Frontal cortex (tissue), 4 donors: ENCODE data around the gene KDR. TPM values are rescaled to one million over a fixed set of nuclear protein-coding genes. Genes with fewer than 3 reads are reported as not detected.

Experiments used
- DNase-seq, 2 donors: peaks; one replicate each; pipeline ENCODE4 v3.0.0; 2012; ENCODE audit warnings: low spot score in 2 of 2
- FAIRE-seq: peaks from 2 replicates; lab custom pipeline; 2012; peaks lifted over from hg19 to GRCh38; lab: Jason Lieb, UNC
- total RNA-seq: library from RNA; depleted of rRNA; stranded (reverse); fragments of >200 nt; gene quantifications from one replicate; pipeline ENCODE4 v1.2.3, GENCODE V29; 2014
- donor health status: control.
- donor health status: control.
- donor health status: control.

Gene KDR
- total RNA-seq, 1 donor from 2014 or later, result 11.0 TPM

GRCh38 chr4:55124322-55125076 is 896 bp downstream of the KDR start:
- DNase-seq, result no peak
- FAIRE-seq, result no peak

DNA sequence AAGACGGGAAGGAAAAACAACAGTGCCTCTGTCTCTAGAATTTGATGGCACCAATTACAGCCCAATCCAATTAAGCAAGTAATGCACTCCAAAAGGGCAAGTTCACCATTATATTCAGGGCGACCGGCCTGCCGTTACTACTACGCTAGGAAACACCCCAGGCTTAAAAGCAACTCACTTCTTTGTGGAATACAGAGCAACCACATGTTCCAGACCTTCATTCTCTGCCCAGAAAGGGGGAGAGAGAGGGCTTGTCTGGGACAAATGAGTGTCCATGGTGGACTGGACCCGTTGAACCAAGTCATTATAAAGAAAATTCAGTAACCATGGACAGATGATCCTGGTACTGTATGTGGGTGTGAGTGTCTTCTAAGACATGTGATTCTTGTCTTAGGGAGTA is 1.6 kb downstream of the KDR start:
- FAIRE-seq (no peak), DNase-seq (no peak)

DNA sequence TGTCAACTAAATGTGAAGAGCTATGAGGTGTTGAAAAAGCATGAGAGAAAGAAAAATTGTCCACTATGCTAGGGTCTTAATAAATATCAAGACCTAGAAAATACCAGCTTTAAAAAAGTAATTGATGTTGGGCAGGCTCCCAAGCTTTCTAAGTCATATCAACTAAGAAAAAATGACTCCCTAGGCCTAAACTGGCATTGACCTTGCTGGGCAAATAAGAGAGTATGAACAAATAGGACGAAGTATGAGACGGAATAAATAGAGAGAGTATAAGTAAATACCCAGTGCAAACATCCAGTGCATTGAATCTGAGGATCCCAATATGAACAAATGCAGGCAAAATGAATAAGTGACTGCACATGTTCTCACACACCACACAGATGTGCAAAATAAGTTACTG is 3.2 kb downstream of the KDR start:
- no peak for DNase-seq
- FAIRE-seq, result no peak

- FAIRE-seq, result no peak
- DNase-seq, result no peak
These were observed 4.1 kb downstream of the KDR start for GRCh38 chr4:55121246-55121645.

DNA sequence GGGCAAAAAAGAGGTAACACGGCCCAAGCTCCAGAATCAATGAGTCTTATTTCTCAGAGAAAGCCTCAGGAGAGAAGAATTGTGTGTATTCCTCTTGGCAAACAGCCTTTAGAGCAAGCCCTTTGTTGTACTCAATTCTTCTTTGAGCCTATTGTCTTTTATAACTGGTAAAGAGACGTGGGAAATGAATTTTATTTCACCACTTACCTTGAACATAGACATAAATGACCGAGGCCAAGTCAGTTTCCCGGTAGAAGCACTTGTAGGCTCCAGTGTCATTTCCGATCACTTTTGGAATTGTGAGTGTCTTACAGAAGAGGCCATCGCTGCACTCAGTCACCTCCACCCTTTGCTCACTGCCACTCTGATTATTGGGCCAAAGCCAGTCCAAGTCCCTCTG is 7.0 kb downstream of the KDR start:
- FAIRE-seq, result no peak
- no peak for DNase-seq

DNA sequence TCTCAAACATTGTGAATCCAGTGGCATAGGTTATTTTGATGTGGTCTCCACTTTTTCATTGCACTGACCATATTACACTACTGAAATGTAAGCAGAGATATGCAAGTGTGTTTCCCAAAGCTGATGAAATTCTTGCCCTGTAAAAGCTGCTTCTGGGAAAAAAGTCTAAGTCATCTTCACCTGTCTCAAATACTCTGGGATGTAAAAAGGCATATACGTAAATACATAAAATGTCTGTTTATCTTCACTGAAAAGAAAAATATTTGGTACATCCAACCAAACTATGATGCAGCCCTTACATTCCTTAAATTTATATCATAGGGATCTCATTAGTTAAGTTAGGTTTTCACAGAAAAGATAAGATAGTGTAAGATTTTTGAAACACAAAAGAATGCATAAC is 7.9 kb downstream of the KDR start:
- DNase-seq (no peak), FAIRE-seq (no peak)

GRCh38 chr4:55116450-55116849 is 8.9 kb downstream of the KDR start:
- no peak for FAIRE-seq
- DNase-seq, result no peak

GRCh38 chr4:55111601-55112000 is 13.8 kb downstream of the KDR start:
- FAIRE-seq (no peak), DNase-seq (no peak)

DNA sequence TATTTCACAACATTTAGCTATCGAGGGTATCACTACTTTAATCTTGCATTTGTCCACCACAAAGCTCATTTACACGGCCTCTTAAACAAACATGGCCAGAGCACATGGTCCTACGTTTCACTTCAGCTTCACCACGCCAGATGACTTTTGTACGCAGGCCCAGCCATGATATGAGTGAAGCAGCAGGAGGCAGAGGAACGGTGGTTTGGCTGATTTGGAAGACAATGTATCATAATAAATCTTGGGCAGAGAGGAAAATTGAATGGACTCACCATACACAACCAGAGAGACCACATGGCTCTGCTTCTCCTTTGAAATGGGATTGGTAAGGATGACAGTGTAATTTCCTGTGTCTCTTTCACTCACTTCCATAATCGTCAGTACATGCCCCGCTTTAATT is 15.3 kb downstream of the KDR start:
- no peak for DNase-seq
- FAIRE-seq, result no peak

DNA sequence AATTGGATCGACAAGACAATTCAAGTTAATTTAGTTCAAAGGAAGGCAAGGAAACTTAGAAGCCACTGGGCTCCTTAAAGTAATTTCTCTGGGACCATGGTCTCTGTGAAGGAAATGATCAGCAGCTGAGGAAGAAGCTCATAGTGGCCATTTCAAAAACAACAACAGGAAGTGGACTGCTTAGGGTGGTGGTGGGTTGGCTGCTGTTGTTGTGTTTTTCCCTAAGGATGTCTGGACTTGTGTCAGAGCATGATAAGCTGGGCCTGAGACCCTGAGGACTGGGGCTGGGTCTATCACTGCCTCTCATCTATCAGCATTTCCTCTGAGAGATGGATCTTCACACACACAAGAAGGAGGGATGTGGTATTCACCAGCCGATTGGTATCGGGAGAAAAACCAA is 18.3 kb downstream of the KDR start:
- DNase-seq, result no peak
- FAIRE-seq, result no peak

DNA sequence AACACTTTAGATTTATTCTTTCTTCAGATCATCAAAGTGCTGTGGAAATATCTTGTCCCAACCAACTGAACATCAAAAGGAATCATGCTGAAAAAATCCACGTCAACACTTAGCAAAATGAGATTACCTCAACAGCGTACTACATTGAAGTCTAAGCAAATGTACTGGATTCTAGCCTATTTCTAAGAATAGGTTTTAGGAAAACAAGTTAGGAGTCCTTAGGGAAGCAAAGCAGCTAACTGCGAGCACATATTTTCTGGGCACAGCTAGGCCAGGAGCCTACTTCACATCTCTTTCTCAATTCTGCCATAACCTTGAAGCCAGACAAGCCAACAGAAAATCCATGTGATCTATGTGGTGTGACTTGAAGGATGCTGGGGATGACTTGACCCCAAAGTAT is 22.2 kb downstream of the KDR start:
- no peak for FAIRE-seq
- DNase-seq, result no peak

- no peak for DNase-seq
- FAIRE-seq, result no peak
These were observed 25.6 kb downstream of the KDR start for GRCh38 chr4:55099816-55100215.

- FAIRE-seq (no peak), DNase-seq (no peak)
These were observed 26.8 kb downstream of the KDR start for GRCh38 chr4:55098456-55099204.

DNA sequence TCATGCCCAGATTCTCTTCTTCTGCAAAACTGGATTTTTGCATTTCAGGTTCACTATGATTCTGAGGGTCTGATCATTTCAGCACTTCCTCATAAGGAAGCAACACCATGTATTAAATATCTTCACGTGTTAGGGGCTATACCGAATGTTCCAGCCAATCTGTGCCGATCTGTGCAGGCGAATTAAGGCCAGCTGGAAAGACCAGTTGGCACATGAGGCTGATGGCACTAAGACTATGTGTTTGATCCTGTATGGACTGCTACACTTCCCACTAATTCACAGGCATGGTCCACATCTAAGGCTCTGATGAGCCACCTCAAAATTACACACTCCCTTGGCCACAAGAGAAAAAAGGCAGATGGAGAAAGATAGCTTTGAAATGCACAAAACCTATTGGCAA is 28.8 kb downstream of the KDR start:
- DNase-seq (no peak), FAIRE-seq (no peak)

GRCh38 chr4:55096045-55096444 is 29.4 kb downstream of the KDR start:
- DNase-seq, result no peak
- FAIRE-seq, result no peak

DNA sequence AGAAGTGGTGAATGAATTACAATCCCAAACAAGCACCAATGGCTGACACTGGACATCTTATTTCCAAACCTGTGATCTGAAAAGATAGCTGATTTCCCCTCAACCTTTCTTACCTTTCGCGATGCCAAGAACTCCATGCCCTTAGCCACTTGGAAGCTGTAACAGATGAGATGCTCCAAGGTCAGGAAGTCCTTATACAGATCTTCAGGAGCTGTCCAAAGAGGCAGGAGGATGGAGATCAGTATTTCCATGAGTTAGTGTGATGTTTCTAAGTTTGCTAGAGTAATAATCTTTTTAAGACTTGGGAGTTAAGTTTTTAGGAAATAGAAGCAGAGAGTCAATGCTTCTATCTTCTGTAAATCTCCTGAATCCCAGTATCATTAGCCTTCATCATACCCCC is 32.9 kb downstream of the KDR start:
- DNase-seq (no peak), FAIRE-seq (no peak)

- DNase-seq (no peak), FAIRE-seq (no peak)
These were observed 35.5 kb downstream of the KDR start for GRCh38 chr4:55089916-55090315.

- no peak for DNase-seq
- no peak for FAIRE-seq
These were observed 37.5 kb downstream of the KDR start for GRCh38 chr4:55087913-55088260.

DNA sequence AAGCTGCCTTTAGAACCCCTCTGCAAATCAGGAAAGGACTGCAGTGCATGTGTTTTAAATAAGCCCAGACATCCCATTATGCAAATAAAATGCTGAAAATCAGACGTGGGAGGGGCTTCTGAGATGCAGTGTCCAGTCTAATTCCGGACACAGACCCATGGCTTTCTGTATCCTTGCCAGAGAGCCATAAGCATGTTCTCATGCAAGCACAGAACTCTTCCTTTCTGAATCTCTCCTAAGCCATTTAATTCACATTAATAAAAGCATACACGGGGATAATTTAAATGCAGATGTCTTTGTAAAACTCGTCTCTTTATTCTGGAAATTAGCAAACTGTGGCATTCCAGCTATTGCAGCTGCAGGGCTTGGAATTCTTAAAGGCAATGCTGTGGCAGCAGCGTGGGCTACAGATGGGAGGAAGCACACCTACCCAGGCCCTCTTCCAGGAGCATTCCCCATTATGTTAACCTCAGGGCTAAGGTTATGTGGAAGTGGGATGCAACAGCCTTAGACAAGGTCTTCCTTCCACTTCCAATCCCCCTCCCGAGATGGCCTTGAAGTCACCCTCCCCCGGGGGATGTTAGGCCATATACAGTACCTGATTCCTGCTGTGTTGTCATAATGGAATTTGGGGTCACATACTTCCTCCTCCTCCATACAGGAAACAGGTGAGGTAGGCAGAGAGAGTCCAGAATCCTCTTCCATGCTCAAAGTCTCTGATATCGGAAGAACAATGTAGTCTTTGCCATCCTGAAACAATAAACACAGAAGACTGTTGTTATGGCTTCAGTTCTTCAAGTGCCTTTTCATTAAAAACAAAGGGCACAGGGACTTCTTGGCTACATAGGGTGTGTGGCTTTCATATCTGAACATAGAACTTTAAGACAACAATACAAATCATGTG is 38.1 kb downstream of the KDR start:
- FAIRE-seq (no peak), DNase-seq (no peak)

- no peak for FAIRE-seq
- no peak for DNase-seq
These were observed 38.8 kb downstream of the KDR start for GRCh38 chr4:55086578-55086977.

DNA sequence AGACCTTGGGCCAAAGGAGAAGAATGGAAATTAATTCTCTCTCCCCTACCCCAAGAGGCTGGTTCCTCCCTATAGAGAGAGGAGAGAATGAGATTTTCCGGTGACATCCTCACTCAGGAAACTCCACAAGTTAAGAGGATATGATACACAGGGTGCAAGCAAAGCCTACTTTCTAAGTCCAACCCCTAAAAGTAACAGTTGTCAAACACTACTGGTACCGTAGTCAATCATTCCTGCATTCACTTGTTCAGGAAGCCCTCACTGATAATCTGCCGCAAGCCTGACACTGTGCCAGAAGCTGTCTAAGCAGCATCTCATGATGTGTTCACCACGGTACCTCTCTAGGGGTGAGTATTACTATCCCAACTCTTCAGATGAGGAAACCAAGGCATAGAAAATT is 41.7 kb downstream of the KDR start:
- DNase-seq (no peak), FAIRE-seq (no peak)
